HG03175 (cell line): Measurements from ENCODE around the gene NEK10.

ENCODE experiments used
- ATAC-seq: cut with Tn5 transposase; IDR thresholded peaks from one replicate; pipeline ENCODE4 v1.9.1; 2021; ENCODE audit warnings: mild to moderate bottlenecking, moderate library complexity; ENCODE audit not compliant: unreplicated experiment

NEK10 gene

DNA sequence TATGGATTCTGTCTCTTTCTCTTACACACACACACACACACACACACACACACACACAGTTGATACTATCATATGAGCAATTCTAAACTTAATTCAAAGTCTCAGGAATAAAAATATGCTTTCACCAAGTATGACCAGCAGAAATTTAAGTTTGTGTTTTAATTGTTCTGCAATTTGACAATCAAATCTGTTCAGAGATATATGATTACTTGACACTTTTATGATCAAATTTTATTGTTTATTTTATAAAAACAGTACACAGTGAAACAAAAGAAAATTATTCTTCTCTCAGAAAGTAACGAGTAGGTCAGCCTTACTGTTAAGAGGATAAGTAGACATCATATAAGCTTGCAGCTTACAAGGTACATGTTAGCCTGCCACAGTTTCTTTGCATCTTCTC is 114.3 kb downstream of the NEK10 start:
- ATAC-seq, result no peak

DNA sequence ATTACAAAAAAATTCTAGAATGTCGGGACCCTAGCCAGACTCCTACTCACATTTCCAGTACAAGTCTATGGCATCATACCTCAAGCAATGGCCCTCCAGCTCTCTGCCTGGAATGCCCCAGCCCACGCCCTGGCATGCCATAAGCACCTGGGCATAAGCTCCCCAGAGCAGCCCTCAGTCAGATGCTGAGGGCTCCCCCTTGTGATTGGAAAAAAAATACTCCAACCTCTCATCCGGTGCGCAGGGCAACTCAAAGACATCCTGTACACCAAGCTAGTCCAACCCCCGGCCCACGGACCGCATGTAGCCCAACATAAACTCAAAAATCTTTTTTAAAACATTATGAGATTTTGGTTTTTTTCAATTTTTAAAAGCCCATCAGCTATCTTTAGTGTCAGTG is 115.4 kb downstream of the NEK10 start:
- peak; percentile 77 for ATAC-seq

DNA sequence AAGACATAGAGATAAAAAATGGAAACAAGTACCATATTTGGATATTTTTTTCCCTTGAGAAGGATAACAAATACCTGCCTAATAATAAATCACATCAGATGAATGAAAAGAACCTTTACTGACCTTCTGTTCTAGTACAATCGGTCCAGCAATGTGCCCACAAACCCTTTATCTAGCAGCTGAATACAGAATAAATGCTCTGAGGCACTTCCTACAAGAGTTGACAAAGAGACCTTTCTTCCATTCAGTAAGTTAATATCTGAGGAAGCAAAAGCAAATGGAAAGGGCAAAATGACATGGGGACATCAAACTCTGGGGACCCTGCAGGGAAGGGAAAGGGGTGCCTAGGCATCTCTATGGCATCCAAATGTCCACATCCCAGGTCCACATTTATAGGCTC is 115.8 kb downstream of the NEK10 start:
- ATAC-seq, result no peak

GRCh38 chr3:27252646-27253045 is 116.5 kb downstream of the NEK10 start:
- ATAC-seq, result no peak

- ATAC-seq, result no peak
These were observed 124.8 kb downstream of the NEK10 start for GRCh38 chr3:27244374-27244773.

GRCh38 chr3:27239951-27240350 is 129.2 kb downstream of the NEK10 start:
- ATAC-seq, result no peak

- ATAC-seq, result no peak
These were observed 140.4 kb downstream of the NEK10 start for GRCh38 chr3:27228805-27229204.

- ATAC-seq, result no peak
These were observed 145.0 kb downstream of the NEK10 start for GRCh38 chr3:27224197-27224596.

DNA sequence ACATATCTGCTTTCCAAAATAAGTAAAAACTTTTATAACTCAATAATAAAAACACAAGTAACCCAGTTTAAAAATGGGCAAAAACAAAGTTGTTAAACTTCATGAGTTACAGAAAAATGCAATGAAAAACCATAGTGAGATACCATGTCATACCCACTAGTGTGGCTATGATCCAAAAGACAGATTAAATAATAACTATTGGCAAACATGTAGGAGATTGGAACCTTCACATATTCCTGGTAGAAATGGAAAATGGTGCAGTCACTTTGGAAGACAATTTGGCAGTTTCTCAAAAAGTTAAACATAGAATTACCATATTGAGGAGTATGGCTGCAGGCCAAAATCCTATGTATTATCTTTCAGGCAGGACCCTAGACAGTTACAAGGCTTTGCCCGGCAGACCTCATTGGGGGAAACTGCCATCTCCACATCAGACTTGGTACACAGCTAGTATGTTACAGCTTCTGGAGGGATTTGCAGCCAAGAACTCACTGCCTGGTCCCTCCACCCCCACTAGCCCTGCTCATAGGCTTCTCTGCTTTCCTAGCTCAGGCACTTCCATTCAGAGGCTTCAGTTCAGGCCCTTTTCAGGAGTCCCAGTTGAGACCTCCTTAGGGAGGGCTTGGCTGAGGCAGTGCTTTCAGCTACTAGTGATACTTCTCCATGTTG is 147.8 kb downstream of the NEK10 start:
- no peak for ATAC-seq

DNA sequence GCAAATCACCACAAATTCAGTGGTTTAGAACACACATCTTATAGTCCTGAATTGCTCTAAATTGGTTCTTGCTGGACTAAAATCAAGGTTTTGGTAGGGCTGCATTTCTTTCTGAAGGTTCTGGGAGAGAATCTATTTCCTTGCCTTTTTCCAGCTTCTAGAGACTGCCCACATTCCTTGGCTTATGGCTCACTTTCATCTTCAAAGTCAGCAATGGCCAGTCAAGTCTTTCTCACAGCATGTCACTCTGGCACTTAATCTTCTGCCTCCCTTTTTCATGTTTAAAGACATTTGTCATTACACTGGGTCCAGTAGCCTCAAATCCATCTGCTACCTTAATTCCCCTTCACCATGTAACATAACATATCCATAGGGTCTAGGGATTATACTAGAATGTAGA is 149.0 kb downstream of the NEK10 start:
- no peak for ATAC-seq

DNA sequence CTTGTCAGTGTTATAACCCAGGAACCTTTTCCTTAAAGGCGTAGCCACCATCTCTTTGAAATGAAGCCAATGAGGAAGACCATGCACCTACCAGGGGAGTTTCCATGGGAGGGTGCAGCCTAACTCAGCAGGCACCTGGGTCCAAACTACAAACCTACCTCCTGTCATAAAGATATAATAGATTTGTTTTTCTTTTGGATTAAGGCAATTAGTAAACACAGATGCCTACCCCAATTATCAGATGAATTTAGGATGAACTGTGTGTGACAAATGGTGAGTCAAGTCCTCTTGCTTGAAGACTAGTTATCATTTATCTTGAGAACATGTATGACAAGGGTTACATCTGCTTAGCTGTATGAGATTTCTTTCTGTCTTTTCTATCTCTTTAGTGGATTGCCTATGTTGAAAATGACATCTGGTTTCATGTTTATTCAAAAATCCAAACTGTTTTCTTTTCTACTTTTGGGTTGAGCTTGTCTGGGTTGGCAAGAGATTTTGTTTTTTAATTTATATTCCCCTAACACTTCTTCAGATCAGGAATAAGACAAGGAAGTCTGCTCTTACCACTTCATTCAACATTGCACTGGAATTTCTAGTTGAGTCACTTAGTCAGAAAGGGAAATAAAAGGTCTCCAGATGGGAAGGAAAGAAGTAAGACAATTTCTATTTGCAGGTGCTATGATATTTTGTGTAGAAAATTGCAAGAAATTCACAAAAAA is 149.9 kb downstream of the NEK10 start:
- ATAC-seq, result no peak

- no peak for ATAC-seq
These were observed 152.1 kb downstream of the NEK10 start for GRCh38 chr3:27216955-27217552.

GRCh38 chr3:27216295-27216855 is 152.8 kb downstream of the NEK10 start:
- ATAC-seq, result no peak

GRCh38 chr3:27213450-27213849 is 155.7 kb downstream of the NEK10 start:
- no peak for ATAC-seq

DNA sequence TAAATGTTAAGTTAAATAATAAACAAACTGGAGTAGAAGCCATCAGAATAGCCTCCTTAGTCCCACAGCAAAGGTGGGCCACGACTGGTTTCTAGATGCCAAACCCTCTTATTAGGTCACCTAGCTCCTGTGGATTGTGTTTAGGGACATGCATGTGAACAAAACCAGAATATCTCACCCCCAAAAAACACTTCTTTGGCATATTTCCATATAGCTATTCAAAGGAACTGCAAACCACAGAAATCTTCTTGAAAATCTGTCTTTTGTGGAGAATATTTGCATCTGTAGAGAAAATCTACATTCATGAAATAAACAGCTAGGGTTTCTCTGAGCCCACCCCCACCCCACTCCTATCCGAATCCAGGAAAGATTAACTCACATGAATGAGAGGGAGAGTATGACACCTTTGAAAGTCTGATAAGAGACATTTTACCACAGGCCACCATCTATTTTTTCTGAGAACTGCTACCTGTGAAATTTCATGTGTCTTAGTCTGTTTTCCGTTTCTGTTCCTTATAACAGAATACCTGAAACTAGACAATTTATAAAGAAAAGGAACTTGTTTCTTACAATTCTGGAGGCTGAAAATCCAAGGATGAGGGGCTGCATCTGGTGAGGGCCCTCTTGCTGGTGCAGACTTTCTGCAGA is 159.4 kb downstream of the NEK10 start:
- ATAC-seq, result peak; percentile 65

DNA sequence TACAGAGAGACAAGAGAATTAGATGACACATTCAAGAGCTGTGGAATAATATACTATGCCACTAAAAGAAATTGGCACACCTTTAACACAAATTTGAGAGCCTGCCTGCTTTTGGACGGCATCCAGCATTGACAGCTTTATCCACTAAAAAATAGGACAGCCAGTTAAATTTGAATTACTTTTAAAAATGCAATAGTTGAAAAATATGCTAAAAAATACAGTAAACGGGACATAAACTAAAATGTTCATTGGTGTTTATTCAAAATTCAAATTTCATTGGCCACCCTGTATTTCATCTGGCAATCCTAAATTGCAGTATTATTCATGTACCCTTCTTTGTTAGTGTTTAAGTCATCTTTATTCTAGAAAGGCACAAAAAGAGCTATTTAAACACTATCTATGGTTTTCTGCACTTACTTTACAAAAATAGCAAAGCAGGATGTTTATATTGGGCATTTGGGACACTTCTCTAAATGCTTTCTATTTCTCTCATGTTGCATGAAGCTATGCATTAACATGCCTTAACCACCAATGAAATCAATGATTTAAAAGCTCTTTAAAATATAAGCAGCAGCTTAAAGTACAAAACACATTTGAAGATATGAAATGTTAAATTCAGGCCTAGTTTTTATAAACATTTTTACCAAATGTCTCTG is 160.1 kb downstream of the NEK10 start:
- peak; percentile 17 for ATAC-seq

DNA sequence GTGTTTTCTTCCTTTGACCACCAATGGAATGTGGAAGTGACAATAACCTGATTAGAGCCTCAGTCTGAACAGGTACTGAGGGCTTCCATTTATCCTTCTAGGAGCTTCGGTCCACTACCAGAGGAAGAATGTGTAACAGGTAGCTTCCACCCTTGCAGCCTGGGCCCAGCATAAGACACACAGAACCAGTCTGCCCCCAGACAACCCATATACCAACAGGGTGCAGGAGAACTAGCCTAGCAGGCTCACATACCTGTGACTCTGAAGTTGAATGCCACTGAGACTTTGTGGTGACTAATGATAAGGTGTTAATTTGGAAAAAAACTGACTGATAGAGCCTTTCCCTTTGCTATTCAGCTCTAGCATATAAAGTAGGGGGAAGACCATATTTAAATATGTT is 166.2 kb downstream of the NEK10 start:
- no peak for ATAC-seq

- ATAC-seq, result no peak
These were observed 167.7 kb downstream of the NEK10 start for GRCh38 chr3:27201492-27201891.

- ATAC-seq, result no peak
These were observed 168.3 kb downstream of the NEK10 start for GRCh38 chr3:27200721-27201489.

DNA sequence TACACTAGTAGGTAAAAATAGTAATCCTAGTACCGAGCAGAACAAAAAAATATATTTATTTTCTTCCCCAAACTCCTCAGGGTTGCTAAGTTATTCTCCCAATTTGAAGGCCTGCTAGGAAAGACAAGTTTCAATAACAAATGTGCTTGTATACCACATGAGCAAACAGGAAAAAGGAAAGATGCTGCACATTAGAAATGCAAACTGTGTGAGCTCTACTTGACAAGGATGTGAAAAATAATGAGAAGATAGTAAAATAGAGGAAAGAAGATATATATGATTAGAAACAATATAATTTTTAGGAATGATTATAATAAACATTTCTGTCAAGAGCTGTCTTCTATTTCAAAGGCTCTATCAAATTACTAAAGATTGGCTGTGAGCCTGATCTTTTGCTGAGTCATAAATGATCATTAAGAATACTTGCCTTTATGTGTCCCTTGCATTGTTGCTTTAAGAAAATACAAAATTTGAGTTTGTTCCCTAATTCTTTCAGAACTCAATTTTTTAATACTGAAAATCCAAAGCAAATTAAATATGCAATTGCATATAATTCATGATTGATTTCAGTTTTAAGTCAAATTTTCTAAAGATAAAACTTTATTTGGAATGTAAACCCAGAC is 174.2 kb downstream of the NEK10 start:
- no peak for ATAC-seq
